CD14-positive monocyte (primary cell): ENCODE data around the gene LIMCH1. TPM values are rescaled to one million over a fixed set of nuclear protein-coding genes. Genes with fewer than 3 reads are reported as not detected.

Source experiments
- DNase-seq, 3 donors: peaks; one replicate each; pipeline ENCODE4 v3.0.0-alpha.2; 2011 to 2022
- H2AFZ ChIP-seq: 2 replicates; pipeline ENCODE4 v1.6.0; 2012; ENCODE audit warnings: mild to moderate bottlenecking, low read depth, low read length, inconsistent platforms; ENCODE audit not compliant: insufficient read depth, poor library complexity, severe bottlenecking
- H3K27ac ChIP-seq, 2 donors: 1 replicate in 1 of 2; 2 replicates in 1 of 2; pipeline ENCODE4 v1.5.1; 2012 to 2013; ENCODE audit warnings: low read length in 2 of 2, control low read depth in 1 of 2, inconsistent platforms in 1 of 2, low read depth in 1 of 2, mild to moderate bottlenecking in 1 of 2
- H3K27me3 ChIP-seq, 2 donors: one replicate each; pipeline versions ENCODE4 v1.6.0 to v1.6.1; 2011 to 2013; ENCODE audit warnings: low read length in 2 of 2; ENCODE audit not compliant: control insufficient read depth in 2 of 2, insufficient read depth in 2 of 2
- H3K36me3 ChIP-seq, 2 donors: replicated peaks in 1 of 2; 1 replicate in 1 of 2; 2 replicates in 1 of 2; pipeline versions ENCODE4 v1.5.1 to v1.6.1; 2012 to 2013; ENCODE audit warnings: low read length in 2 of 2, control low read depth in 1 of 2, inconsistent platforms in 1 of 2, mild to moderate bottlenecking in 1 of 2; ENCODE audit not compliant: insufficient read depth in 2 of 2, control insufficient read depth in 1 of 2
- H3K4me1 ChIP-seq, 2 donors: 1 replicate in 1 of 2; 2 replicates in 1 of 2; pipeline versions ENCODE4 v1.5.1 to v1.6.1; 2012 to 2013; ENCODE audit warnings: low read length in 2 of 2, control low read depth in 1 of 2, inconsistent platforms in 1 of 2, mild to moderate bottlenecking in 1 of 2, moderate library complexity in 1 of 2; ENCODE audit not compliant: insufficient read depth in 2 of 2, control insufficient read depth in 1 of 2
- H3K4me2 ChIP-seq: replicated peaks from 2 replicates; pipeline ENCODE3; 2012; ENCODE audit warnings: low read length, moderate library complexity, mild to moderate bottlenecking; ENCODE audit not compliant: poor library complexity, severe bottlenecking; ENCODE audit errors: extremely low read depth
- H3K4me3 ChIP-seq, 3 experiments: fragments of 200-600 bp in 1 of 3; sonication (generic) in 1 of 3; replicated peaks in 1 of 3; 1 replicate in 2 of 3; 2 replicates in 1 of 3; pipeline ENCODE4 v1.5.1; 2011 to 2013; ENCODE audit warnings: low read length in 3 of 3, mild to moderate bottlenecking in 3 of 3, control low read depth in 2 of 3, low read depth in 2 of 3, inconsistent platforms in 1 of 3, moderate library complexity in 1 of 3
- H3K79me2 ChIP-seq: 2 replicates; pipeline ENCODE4 v1.6.0; 2012; ENCODE audit warnings: mild to moderate bottlenecking, control low read depth, inconsistent platforms, low read length, moderate library complexity; ENCODE audit not compliant: insufficient read depth
- H3K9ac ChIP-seq: 2 replicates; pipeline ENCODE4 v1.6.0; 2017; ENCODE audit warnings: low read length, mild to moderate bottlenecking; ENCODE audit not compliant: insufficient read depth, poor library complexity, severe bottlenecking
- H3K9me3 ChIP-seq, 2 donors: replicated peaks in 1 of 2; 1 replicate in 1 of 2; 2 replicates in 1 of 2; pipeline versions ENCODE4 v1.5.1 to v1.6.1; 2012 to 2013; ENCODE audit warnings: low read length in 2 of 2, control low read depth in 1 of 2; ENCODE audit not compliant: control insufficient read depth in 1 of 2, insufficient read depth in 1 of 2
- H4K20me1 ChIP-seq: 2 replicates; pipeline ENCODE4 v1.6.0; 2012; ENCODE audit warnings: mild to moderate bottlenecking, low read length, control low read depth, moderate library complexity; ENCODE audit not compliant: insufficient read depth
- H3K27ac Mint-ChIP-seq, 7 donors: one replicate each; pipeline ENCODE4 v1.8.0; 2020; ENCODE audit warnings: mild to moderate bottlenecking in 7 of 7, mixed read lengths in 7 of 7, moderate library complexity in 6 of 7, inconsistent platforms in 2 of 7
- H3K27me3 Mint-ChIP-seq, 3 donors: one replicate each; pipeline ENCODE4 v1.8.0; 2021 to 2022; ENCODE audit warnings: low read depth in 3 of 3, mild to moderate bottlenecking in 3 of 3, mixed read lengths in 3 of 3, moderate library complexity in 3 of 3, inconsistent platforms in 1 of 3
- H3K36me3 Mint-ChIP-seq, 2 donors: one replicate each; pipeline ENCODE4 v1.8.0; 2020; ENCODE audit warnings: mixed read lengths in 2 of 2, inconsistent platforms in 1 of 2, mild to moderate bottlenecking in 1 of 2
- H3K4me1 Mint-ChIP-seq: one replicate; pipeline ENCODE4 v1.8.0; 2020; ENCODE audit warnings: mild to moderate bottlenecking, mixed read lengths
- H3K4me3 Mint-ChIP-seq, 2 donors: one replicate each; pipeline ENCODE4 v1.8.0; 2020; ENCODE audit warnings: mild to moderate bottlenecking in 2 of 2, mixed read lengths in 2 of 2, moderate library complexity in 1 of 2
- H3K9me3 Mint-ChIP-seq, 7 donors: one replicate each; pipeline ENCODE4 v1.8.0; 2020 to 2022; ENCODE audit warnings: mixed read lengths in 7 of 7, mild to moderate bottlenecking in 6 of 7, moderate library complexity in 6 of 7, inconsistent platforms in 2 of 7
- WGBS: methylation state at CpG from one replicate; pipeline ENCODE4 v1.1.5; 2013; ENCODE audit warnings: missing lambda C conversion rate; ENCODE audit not compliant: insufficient coverage; 5-methylcytosine and 5-hydroxymethylcytosine counted together
- intact Hi-C, 2 donors: fragments of 100-400 bp; cut with micrococcal nuclease; formaldehyde crosslinking; loops; one replicate each; pipeline versions ENCODE4 v1.15.0 to v1.15.1; 2023
- polyA plus RNA-seq, 3 donors: library from polyadenylated mRNA; depleted of rRNA in 1 of 3; unstranded in 2 of 3; stranded (reverse) in 1 of 3; fragments of 300-500 nt in 2 of 3; fragments of >200 nt in 1 of 3; fragmentation: Illumina TruSeq in 2 of 3; gene quantifications; 1 replicate in 2 of 3; 2 replicates in 1 of 3; pipeline ENCODE4 v1.2.3, GENCODE V29; 2012 to 2021
- TF ChIP-seq, protein P1 (sequence below): fragments of 200-600 bp; IDR thresholded peaks from one replicate; pipeline ENCODE4 v1.8.0; 2022; ENCODE audit warnings: antibody characterized with exemption, mild to moderate bottlenecking

The LIMCH1 gene
- polyA plus RNA-seq, 3 donors = 0.25 to 0.64 (median 0.32) TPM

DNA sequence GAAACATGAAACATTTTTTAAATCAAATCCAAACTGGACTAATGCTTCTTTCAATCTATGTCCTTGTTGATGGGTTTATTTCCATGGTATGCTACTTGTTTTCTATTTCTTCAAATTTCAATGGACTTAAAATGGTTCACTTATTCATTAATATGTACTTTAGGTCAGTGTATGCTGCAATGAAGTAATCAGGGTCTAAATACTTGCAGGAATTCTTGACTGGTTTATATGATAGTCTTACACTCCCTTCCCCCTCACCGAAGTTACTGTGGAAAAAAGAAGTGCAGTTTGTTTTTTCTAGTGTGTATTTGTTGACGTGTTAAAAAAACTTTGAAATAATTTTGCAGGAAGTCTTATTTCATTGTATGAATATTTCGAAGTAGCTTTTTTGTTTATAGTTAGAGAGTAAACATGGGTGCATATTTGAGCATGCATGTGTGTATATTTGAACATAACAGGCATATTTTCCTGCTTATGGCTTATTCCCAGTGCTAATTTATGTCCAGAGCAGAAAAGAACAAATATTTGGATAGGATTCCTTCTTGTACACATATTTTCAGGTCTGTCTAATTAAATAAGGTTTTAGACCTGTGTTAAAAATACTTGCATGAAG is 65.0 kb downstream of the LIMCH1 start:
- H3K4me3 Mint-ChIP-seq = no peak overlapping the region
- H4K20me1 ChIP-seq = no peaks in the 10 kb centered on the region
- no peaks in the 10 kb centered on the region for H3K36me3 ChIP-seq
- H3K36me3 Mint-ChIP-seq = no peaks in the 10 kb centered on the region
- no peak overlapping the region for H3K27ac Mint-ChIP-seq
- no CpG with 5 or more reads among the region's 3 CpGs for WGBS
- no peak overlapping the region for H2AFZ ChIP-seq
- H3K9ac ChIP-seq = no peak overlapping the region
- H3K27ac ChIP-seq = no peak overlapping the region
- no peaks in the 10 kb centered on the region for H3K27me3 ChIP-seq
- no peaks in the 10 kb centered on the region for H3K9me3 ChIP-seq
- no peaks in the 10 kb centered on the region for H3K79me2 ChIP-seq
- H3K4me1 Mint-ChIP-seq = no peaks in the 10 kb centered on the region
- peaks cover 0 to 2% (median 0%) of the 10 kb centered on the region in 7 donors for H3K9me3 Mint-ChIP-seq
- H3K4me1 ChIP-seq = no peaks in the 10 kb centered on the region
- TF ChIP-seq, protein P1, sequence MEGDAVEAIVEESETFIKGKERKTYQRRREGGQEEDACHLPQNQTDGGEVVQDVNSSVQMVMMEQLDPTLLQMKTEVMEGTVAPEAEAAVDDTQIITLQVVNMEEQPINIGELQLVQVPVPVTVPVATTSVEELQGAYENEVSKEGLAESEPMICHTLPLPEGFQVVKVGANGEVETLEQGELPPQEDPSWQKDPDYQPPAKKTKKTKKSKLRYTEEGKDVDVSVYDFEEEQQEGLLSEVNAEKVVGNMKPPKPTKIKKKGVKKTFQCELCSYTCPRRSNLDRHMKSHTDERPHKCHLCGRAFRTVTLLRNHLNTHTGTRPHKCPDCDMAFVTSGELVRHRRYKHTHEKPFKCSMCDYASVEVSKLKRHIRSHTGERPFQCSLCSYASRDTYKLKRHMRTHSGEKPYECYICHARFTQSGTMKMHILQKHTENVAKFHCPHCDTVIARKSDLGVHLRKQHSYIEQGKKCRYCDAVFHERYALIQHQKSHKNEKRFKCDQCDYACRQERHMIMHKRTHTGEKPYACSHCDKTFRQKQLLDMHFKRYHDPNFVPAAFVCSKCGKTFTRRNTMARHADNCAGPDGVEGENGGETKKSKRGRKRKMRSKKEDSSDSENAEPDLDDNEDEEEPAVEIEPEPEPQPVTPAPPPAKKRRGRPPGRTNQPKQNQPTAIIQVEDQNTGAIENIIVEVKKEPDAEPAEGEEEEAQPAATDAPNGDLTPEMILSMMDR = no peak
- H3K4me3 ChIP-seq = no peak overlapping the region
- H3K4me2 ChIP-seq = no peak overlapping the region
- no peak for DNase-seq
- intact Hi-C loops = loop anchor here in 1 of 2 donors (10.0 kb wide), 1 partner anchor 542 kb away; no protein-coding TSS in a partner anchor
- H3K27me3 Mint-ChIP-seq = peaks cover 0 to 4% (median 1%) of the 10 kb centered on the region in 3 donors

DNA sequence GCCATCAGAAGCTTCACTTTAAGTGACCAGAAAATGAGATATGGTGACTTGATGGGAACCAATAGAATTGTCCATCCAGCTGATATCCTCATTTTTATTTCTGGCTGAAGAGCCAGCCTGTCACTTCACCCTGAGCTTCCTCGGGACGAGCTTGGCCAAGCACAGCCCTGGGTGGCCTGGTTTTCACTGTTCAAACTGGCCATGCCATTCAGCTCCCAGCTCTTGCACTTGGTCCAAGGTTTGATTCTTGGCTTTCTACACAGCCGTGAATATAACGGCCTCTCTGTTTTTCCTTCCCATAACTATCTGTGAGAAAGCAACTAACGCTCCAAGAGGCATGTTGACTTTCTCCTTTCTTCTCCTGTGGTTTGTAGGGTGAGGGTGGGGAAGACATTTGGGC is 71.9 kb downstream of the LIMCH1 start:
- TF ChIP-seq, protein P1 = no peak

More for the DNA sequence above, 71.9 kb downstream of the LIMCH1 start:
- WGBS = 93% methylated on average over 2 of the region's 5 CpGs
- Mint-ChIP-seq H3K4me3 (no peak overlapping the region), H3K36me3 (no peaks in the 10 kb centered on the region), H3K4me1 (no peaks in the 10 kb centered on the region), H3K27ac (no peak overlapping the region), H3K27me3 (peaks cover 0 to 3% (median 0%) of the 10 kb centered on the region in 3 donors), H3K9me3 (peaks cover 0 to 3% (median 0%) of the 10 kb centered on the region in 7 donors)
- no peak overlapping the region for H3K27ac ChIP-seq
- H3K4me3 ChIP-seq = no peak overlapping the region
- H3K9me3 ChIP-seq = no peaks in the 10 kb centered on the region
- no peaks in the 10 kb centered on the region for H3K79me2 ChIP-seq
- H3K4me2 ChIP-seq = no peak overlapping the region
- no peaks in the 10 kb centered on the region for H3K4me1 ChIP-seq
- DNase-seq = no peak
- no peaks in the 10 kb centered on the region for H3K27me3 ChIP-seq
- intact Hi-C loops = loop anchor here in 1 of 2 donors (10.0 kb wide), 1 partner anchor 535 kb away; no protein-coding TSS in a partner anchor
- H2AFZ ChIP-seq = no peak overlapping the region
- H3K36me3 ChIP-seq = no peaks in the 10 kb centered on the region
- no peak overlapping the region for H3K9ac ChIP-seq
- H4K20me1 ChIP-seq = no peaks in the 10 kb centered on the region
